IMR-90 (cell line): Measurements from ENCODE around the gene NLGN1. TPM values are rescaled to one million over a fixed set of nuclear protein-coding genes. Genes with fewer than 3 reads are reported as not detected.
A peak's percentile ranks its signal among the peaks of the same experiment; 100 is the strongest.

Experiments
- ATAC-seq: fragments of 200-7000 bp; cut with Tn5 transposase; 2 replicates; pipeline ENCODE4 v1.9.1; 2020; ENCODE audit warnings: low read depth, mild to moderate bottlenecking, moderate library complexity
- BruUV-seq: library from RNA; stranded (reverse); fragments of 400-500 nt; replicated peaks from 2 replicates; lab custom pipeline; 2021; lab: Mats Ljungman, UMichigan
- CTCF ChIA-PET: fragments of 300-600 bp; formaldehyde crosslinking; extraction: SDS; loops from one replicate; lab custom pipeline; 2021; ENCODE audit warnings: antibody characterized with exemption; lab: Yijun Ruan, JAX
- POLR2A ChIA-PET: fragments of 300-600 bp; sonication (Branson Sonifier 250); formaldehyde crosslinking; loops from one replicate; lab custom pipeline; 2022; ENCODE audit warnings: antibody characterized with exemption; ENCODE audit not compliant: unreplicated experiment; lab: Charles Lee
- DNase-seq: peaks from one replicate; pipeline ENCODE4 v3.0.0; 2013
- H2AFZ ChIP-seq: replicated peaks from 2 replicates; pipeline ENCODE3; 2013; ENCODE audit warnings: low read length, mild to moderate bottlenecking; ENCODE audit not compliant: poor library complexity
- H2AK5ac ChIP-seq: 2 replicates; pipeline ENCODE4 v1.6.1; 2013; ENCODE audit warnings: low read depth, low read length, inconsistent platforms
- H2AK9ac ChIP-seq: replicated peaks from 2 replicates; pipeline ENCODE3; 2013; ENCODE audit warnings: mild to moderate bottlenecking, low read depth, low read length, moderate library complexity; ENCODE audit not compliant: poor library complexity
- H2BK120ac ChIP-seq: 2 replicates; pipeline ENCODE4 v1.6.1; 2013; ENCODE audit warnings: low read depth, low read length, inconsistent platforms
- H2BK15ac ChIP-seq: 3 replicates; pipeline ENCODE4 v1.6.1; 2013; ENCODE audit warnings: low read depth, low read length, inconsistent platforms
- H2BK20ac ChIP-seq: 2 replicates; pipeline ENCODE4 v1.6.1; 2013; ENCODE audit warnings: low read depth, mild to moderate bottlenecking, inconsistent platforms, low read length, moderate library complexity
- H2BK5ac ChIP-seq: 2 replicates; pipeline ENCODE4 v1.6.1; 2013; ENCODE audit warnings: mild to moderate bottlenecking, low read depth, low read length, inconsistent platforms; ENCODE audit not compliant: poor library complexity, severe bottlenecking
- H3K14ac ChIP-seq: replicated peaks from 2 replicates; pipeline ENCODE4 v1.6.1; 2013; ENCODE audit warnings: low read depth, low read length, inconsistent platforms
- H3K18ac ChIP-seq: 2 replicates; pipeline ENCODE4 v1.6.1; 2013; ENCODE audit warnings: low read depth, low read length, control low read depth
- H3K23ac ChIP-seq: 2 replicates; pipeline ENCODE4 v1.6.1; 2013; ENCODE audit warnings: low read depth, low read length, inconsistent platforms
- H3K27ac ChIP-seq: 2 replicates; pipeline ENCODE4 v1.5.1; 2013; ENCODE audit warnings: mild to moderate bottlenecking, control low read depth, low read length; ENCODE audit not compliant: insufficient read depth
- H3K27me3 ChIP-seq: 2 replicates; pipeline ENCODE4 v1.6.1; 2013; ENCODE audit warnings: low read length; ENCODE audit not compliant: control insufficient read depth, insufficient read depth
- H3K36me3 ChIP-seq: 2 replicates; pipeline ENCODE4 v1.6.1; 2013; ENCODE audit warnings: low read length, mixed read lengths; ENCODE audit not compliant: control insufficient read depth, insufficient read depth
- H3K4ac ChIP-seq: 2 replicates; pipeline ENCODE4 v1.6.1; 2013; ENCODE audit warnings: low read depth, low read length, inconsistent platforms
- H3K4me1 ChIP-seq: 2 replicates; pipeline ENCODE4 v1.6.1; 2013; ENCODE audit warnings: low read length, mixed read lengths; ENCODE audit not compliant: control insufficient read depth, insufficient read depth
- H3K4me2 ChIP-seq: 2 replicates; pipeline ENCODE4 v1.6.1; 2013; ENCODE audit warnings: low read depth, mild to moderate bottlenecking, control low read depth, low read length, moderate library complexity
- H3K4me3 ChIP-seq: 2 replicates; pipeline ENCODE4 v1.5.1; 2013; ENCODE audit warnings: low read depth, mild to moderate bottlenecking, control low read depth, low read length, moderate library complexity; ENCODE audit not compliant: insufficient read depth
- H3K56ac ChIP-seq: 2 replicates; pipeline ENCODE4 v1.6.1; 2013; ENCODE audit warnings: low read length, inconsistent platforms; ENCODE audit not compliant: insufficient read depth; ENCODE audit errors: extremely low read depth
- H3K79me1 ChIP-seq, 2 experiments: 2 replicates each; pipeline ENCODE4 v1.6.1; 2013; ENCODE audit warnings: low read length in 2 of 2, inconsistent platforms in 1 of 2, low read depth in 1 of 2
- H3K9ac ChIP-seq: 2 replicates; pipeline ENCODE4 v1.6.1; 2013; ENCODE audit warnings: low read depth, low read length, control low read depth
- H3K9me1 ChIP-seq: 2 replicates; pipeline ENCODE4 v1.6.1; 2013; ENCODE audit warnings: low read length, inconsistent platforms; ENCODE audit not compliant: insufficient read depth
- H3K9me3 ChIP-seq: 2 replicates; pipeline ENCODE4 v1.6.1; 2013; ENCODE audit warnings: low read length; ENCODE audit not compliant: control insufficient read depth, insufficient read depth
- H4K20me1 ChIP-seq: 2 replicates; pipeline ENCODE4 v1.6.1; 2013; ENCODE audit warnings: low read length, inconsistent platforms; ENCODE audit not compliant: insufficient read depth
- H4K5ac ChIP-seq: 2 replicates; pipeline ENCODE4 v1.6.1; 2013; ENCODE audit warnings: mild to moderate bottlenecking, low read depth, low read length, control low read depth
- H4K8ac ChIP-seq, 2 experiments: 2 replicates each; pipeline ENCODE4 v1.6.1; 2013; ENCODE audit warnings: low read depth in 2 of 2, low read length in 2 of 2, control low read depth in 1 of 2, inconsistent platforms in 1 of 2
- H4K91ac ChIP-seq: 2 replicates; pipeline ENCODE4 v1.6.1; 2013; ENCODE audit warnings: low read depth, low read length, inconsistent platforms; ENCODE audit not compliant: insufficient read depth
- ELK1 ChIP-seq: fragments of 150-350 bp; IDR thresholded peaks from 2 replicates; pipeline ENCODE4 v1.6.1; 2016; ENCODE audit warnings: low read depth, mild to moderate bottlenecking, low read length, moderate library complexity, borderline replicate concordance
- MAFK ChIP-seq: IDR thresholded peaks from 2 replicates; pipeline ENCODE4 v1.6.1; 2012; ENCODE audit warnings: low read depth, low read length, improper control_type of control experiment
- SMC3 ChIP-seq: fragments of 150-350 bp; IDR thresholded peaks from 2 replicates; pipeline ENCODE4 v1.6.1; 2016; ENCODE audit warnings: low read depth, mild to moderate bottlenecking, antibody characterized with exemption, low read length, moderate library complexity
- WGBS, 2 experiments: methylation state at CpG; one replicate each; pipeline versions ENCODE4 v1.1.5 to v1.1.7; 2013; ENCODE audit warnings: missing lambda C conversion rate in 2 of 2; ENCODE audit not compliant: insufficient read length in 1 of 2; ENCODE audit errors: extremely low coverage in 2 of 2; 5-methylcytosine and 5-hydroxymethylcytosine counted together
- dilution Hi-C: fragments of 300-500 bp; cut with HindIII; formaldehyde crosslinking; loops from one replicate; pipeline ENCODE4 v1.14.3; 2018; ENCODE audit warnings: low sequenced_read_pairs; ENCODE audit not compliant: unreplicated experiment
- in situ Hi-C: fragments of 300-500 bp; cut with MboI; formaldehyde crosslinking; loops from 3 replicates; pipeline ENCODE4 v1.14.3; 2019; ENCODE audit warnings: low sequenced_read_pairs, inconsistent platforms, mixed read lengths
- intact Hi-C: fragments of 100-400 bp; cut with micrococcal nuclease; formaldehyde crosslinking; loops from 2 replicates; pipeline ENCODE4 v1.10.0; 2022
- polyA plus RNA-seq, 3 experiments: library from polyadenylated mRNA; depleted of rRNA; stranded (reverse); fragments of >200 nt; gene quantifications; 2 replicates each; pipeline ENCODE4 v1.2.3, GENCODE V29; 2012; ENCODE audit warnings: low replicate concordance in 1 of 3
- total RNA-seq: library from RNA; depleted of rRNA; stranded (reverse); fragments of >200 nt; gene quantifications from 2 replicates; pipeline ENCODE4 v1.2.3, GENCODE V29; 2012

Gene NLGN1
- total and polyA plus RNA-seq, 2 of the 4 experiments (the other 2 are of a cell fraction): 1.8 to 12.5 TPM

GRCh38 chr3:174099724-174100123, 702.2 kb downstream of the NLGN1 start:
- ChIA-PET POLR2A (no interaction called here), CTCF (no interaction called here)
- no TSS peak for BruUV-seq
- no peak for ATAC-seq
- H2AK9ac ChIP-seq: no peak overlapping the region
- H3K79me1 ChIP-seq: no peaks in the 10 kb centered on the region
- no peak overlapping the region for H2BK120ac ChIP-seq
- H2BK15ac ChIP-seq: no peak overlapping the region; the same call in 2 of the 3 replicates
- H3K36me3 ChIP-seq: no peaks in the 10 kb centered on the region
- no peak for DNase-seq
- dilution Hi-C loops: no loop called here
- intact Hi-C loops: no loop called here
- no peak overlapping the region for H2BK20ac ChIP-seq
- H2AFZ ChIP-seq: no peak overlapping the region
- H3K9me3 ChIP-seq: no peaks in the 10 kb centered on the region
- H4K91ac ChIP-seq: no peak overlapping the region
- H3K4ac ChIP-seq: no peak overlapping the region; the same call in 1 of the 2 replicates
- no peak overlapping the region for H3K4me3 ChIP-seq
- no peak overlapping the region for H2AK5ac ChIP-seq
- in situ Hi-C loops: no loop called here
- no peaks in the 10 kb centered on the region for H4K20me1 ChIP-seq
- no peaks in the 10 kb centered on the region for H3K27me3 ChIP-seq
- no peak overlapping the region for H2BK5ac ChIP-seq
- H3K4me1 ChIP-seq: peaks cover 2% of the 10 kb centered on the region; the same call in 1 of the 2 replicates
- TF ChIP-seq ELK1 (no peak), SMC3 (no peak), MAFK (peak; percentile 99)
- H3K4me2 ChIP-seq: no peak overlapping the region
- 83% methylated on average over 3 of the region's 5 CpGs; no CpG with 5 or more reads in 1 of the 2 experiments for WGBS, 2 experiments
- no peak overlapping the region for H4K8ac ChIP-seq
- H4K5ac ChIP-seq: no peak overlapping the region
- H3K14ac ChIP-seq: no peak overlapping the region
- H3K23ac ChIP-seq: no peak overlapping the region
- no peak overlapping the region for H3K9ac ChIP-seq
- no peak overlapping the region for H3K56ac ChIP-seq
- no peak overlapping the region for H3K27ac ChIP-seq
- H3K9me1 ChIP-seq: no peaks in the 10 kb centered on the region; the same call in 1 of the 2 replicates
- H3K18ac ChIP-seq: no peak overlapping the region
